KMS-11 (cell line): ENCODE measurements around the gene CD86.

Experiments
- H2AFZ ChIP-seq: fragments of 200-600 bp; sonication (generic); 2 replicates; pipeline ENCODE4 v1.6.1; 2016; ENCODE audit warnings: antibody characterized with exemption, mixed run types, low read depth
- H3K27ac ChIP-seq: fragments of 200-600 bp; sonication (generic); 2 replicates; pipeline ENCODE4 v1.6.1; 2016; ENCODE audit warnings: mild to moderate bottlenecking, mixed run types
- H3K27me3 ChIP-seq: fragments of 200-600 bp; sonication (generic); 2 replicates; pipeline ENCODE4 v1.6.1; 2017; ENCODE audit warnings: mild to moderate bottlenecking, low read depth, mixed run types, moderate library complexity; ENCODE audit not compliant: insufficient read depth
- H3K36me3 ChIP-seq: fragments of 200-600 bp; sonication (generic); 2 replicates; pipeline ENCODE4 v1.6.1; 2017; ENCODE audit warnings: mild to moderate bottlenecking, mixed run types; ENCODE audit not compliant: insufficient read depth
- H3K4me1 ChIP-seq: fragments of 200-600 bp; sonication (generic); 2 replicates; pipeline ENCODE4 v1.6.1; 2016; ENCODE audit warnings: mild to moderate bottlenecking, low read depth, mixed run types; ENCODE audit not compliant: poor library complexity, severe bottlenecking
- H3K4me2 ChIP-seq: fragments of 200-600 bp; sonication (generic); 2 replicates; pipeline ENCODE4 v1.7.0; 2016; ENCODE audit warnings: mild to moderate bottlenecking, mixed run types
- H3K4me3 ChIP-seq: fragments of 200-600 bp; sonication (generic); IDR thresholded peaks from 2 replicates; pipeline ENCODE4 v1.6.1; 2017; ENCODE audit warnings: low read depth, low read length, mixed read lengths; ENCODE audit not compliant: insufficient read depth
- H3K79me2 ChIP-seq: fragments of 200-600 bp; sonication (generic); 2 replicates; pipeline ENCODE4 v1.6.1; 2016; ENCODE audit warnings: low read depth, mixed run types; ENCODE audit not compliant: insufficient read depth
- H3K9ac ChIP-seq: fragments of 200-600 bp; sonication (generic); 2 replicates; pipeline ENCODE4 v1.6.1; 2016; ENCODE audit warnings: mild to moderate bottlenecking, mixed run types
- H4K20me1 ChIP-seq: fragments of 200-600 bp; sonication (generic); 2 replicates; pipeline ENCODE4 v1.6.1; 2016; ENCODE audit warnings: mild to moderate bottlenecking, mixed run types; ENCODE audit not compliant: insufficient read depth
- CTCF ChIP-seq: fragments of 200-600 bp; sonication (generic); conservative IDR thresholded peaks from 2 replicates; pipeline ENCODE4 v1.6.1; 2017; ENCODE audit warnings: low read depth, mild to moderate bottlenecking, antibody characterized with exemption, low read length, moderate library complexity, mixed read lengths

CD86 gene

GRCh38 chr3:122092460-122093165 lies 37.5 kb downstream of the CD86 start:
- H3K4me3 ChIP-seq: no peak overlapping the region
- H4K20me1 ChIP-seq: no peaks in the 10 kb centered on the region
- no peaks in the 10 kb centered on the region for H3K36me3 ChIP-seq
- H3K27me3 ChIP-seq: no peaks in the 10 kb centered on the region
- no peak overlapping the region for H3K27ac ChIP-seq
- no peak overlapping the region for H3K9ac ChIP-seq
- no peaks in the 10 kb centered on the region for H3K79me2 ChIP-seq
- peak; percentile 62 for TF ChIP-seq CTCF
- no peak overlapping the region for H3K4me2 ChIP-seq
- peak overlapping the region; percentile 5; the same call in 1 of the 2 replicates for H2AFZ ChIP-seq
- H3K4me1 ChIP-seq: peaks cover 10% of the 10 kb centered on the region

- H3K27me3 ChIP-seq: no peaks in the 10 kb centered on the region
- peaks cover 12% of the 10 kb centered on the region for H3K4me1 ChIP-seq
- no peak overlapping the region for H3K27ac ChIP-seq
- no peak overlapping the region for H3K4me2 ChIP-seq
- H3K79me2 ChIP-seq: no peaks in the 10 kb centered on the region
- no peak overlapping the region for H3K4me3 ChIP-seq
- no peaks in the 10 kb centered on the region for H4K20me1 ChIP-seq
- no peaks in the 10 kb centered on the region for H3K36me3 ChIP-seq
- no peak overlapping the region for H3K9ac ChIP-seq
- TF ChIP-seq CTCF: no peak
- no peak overlapping the region for H2AFZ ChIP-seq
Observed at GRCh38 chr3:122094125-122094524, 39.0 kb downstream of the CD86 start.

GRCh38 chr3:122094693-122095092 lies 39.5 kb downstream of the CD86 start:
- no peaks in the 10 kb centered on the region for H3K79me2 ChIP-seq
- no peaks in the 10 kb centered on the region for H3K36me3 ChIP-seq
- H3K27me3 ChIP-seq: no peaks in the 10 kb centered on the region
- peaks cover 15% of the 10 kb centered on the region for H3K4me1 ChIP-seq
- no peak overlapping the region for H3K9ac ChIP-seq
- no peak for TF ChIP-seq CTCF
- H4K20me1 ChIP-seq: no peaks in the 10 kb centered on the region
- H3K4me2 ChIP-seq: no peak overlapping the region; the same call in 1 of the 2 replicates
- H3K4me3 ChIP-seq: no peak overlapping the region
- H2AFZ ChIP-seq: peak overlapping the region; percentile 9; the same call in 1 of the 2 replicates
- H3K27ac ChIP-seq: no peak overlapping the region

GRCh38 chr3:122097141-122097540 lies 42.0 kb downstream of the CD86 start:
- Histone ChIP-seq H3K4me1 (peaks cover 22% of the 10 kb centered on the region), H3K36me3 (no peaks in the 10 kb centered on the region), H2AFZ (no peak overlapping the region), H4K20me1 (no peaks in the 10 kb centered on the region), H3K4me2 (no peak overlapping the region), H3K4me3 (no peak overlapping the region), H3K27ac (no peak overlapping the region), H3K27me3 (no peaks in the 10 kb centered on the region), H3K79me2 (no peaks in the 10 kb centered on the region), H3K9ac (no peak overlapping the region)
- no peak for TF ChIP-seq CTCF
